HCT116 (cell line): Measurements from ENCODE around the gene USP8. TPM values are rescaled to one million over a fixed set of nuclear protein-coding genes. Genes with fewer than 3 reads are reported as not detected.

Source experiments
- ATAC-seq: fragments of 200-7000 bp; cut with Tn5 transposase; 2 replicates; pipeline ENCODE4 v1.9.1; 2020; ENCODE audit warnings: mild to moderate bottlenecking, moderate library complexity
- BruUV-seq: library from RNA; stranded (reverse); fragments of 400-500 nt; replicated peaks from 2 replicates; lab custom pipeline; 2021; lab: Mats Ljungman, UMichigan
- CTCF ChIA-PET: fragments of 300-600 bp; sonication (Branson Sonifier 250); formaldehyde crosslinking; loops from one replicate; lab custom pipeline; 2021; ENCODE audit warnings: antibody characterized with exemption; lab: Charles Lee
- POLR2A ChIA-PET: fragments of 300-600, 350-600 bp; sonication (Branson Sonifier 250); formaldehyde crosslinking; loops from one replicate; lab custom pipeline; 2021; ENCODE audit warnings: antibody characterized with exemption; lab: Charles Lee
- RAD21 ChIA-PET, 2 experiments: fragments of 300-600 bp; sonication (Branson Sonifier 250); formaldehyde crosslinking; loops; one replicate each; lab custom pipeline; 2023; ENCODE audit warnings: low total read pairs in 2 of 2; ENCODE audit not compliant: uncharacterized antibody in 2 of 2, unreplicated experiment in 2 of 2, low non-redundant PET in 1 of 2; lab: Charles Lee
- DNase-seq: peaks from one replicate; pipeline ENCODE4 v3.0.0-alpha.2; 2010; ENCODE audit warnings: low read depth, low spot score
- H2AFZ ChIP-seq: fragments of 200-600 bp; shearing (Covaris generic), sonication (generic); 2 replicates; pipeline ENCODE4 v1.6.1; 2017; ENCODE audit warnings: low read depth, mixed run types, mixed read lengths, antibody characterized with exemption, low read length; ENCODE audit not compliant: poor library complexity, severe bottlenecking
- H3K27ac ChIP-seq: 2 replicates; pipeline ENCODE4 v1.5.1; 2012; ENCODE audit warnings: low read depth, low read length
- H3K27me3 ChIP-seq: fragments of 200-600 bp; sonication (generic); 2 replicates; pipeline ENCODE4 v1.6.1; 2016; ENCODE audit warnings: mixed run types, low read length, mixed read lengths; ENCODE audit not compliant: insufficient read depth
- H3K36me3 ChIP-seq, 2 experiments: fragments of 200-500 bp in 1 of 2; fragments of 200-600 bp in 1 of 2; sonication (Bioruptor generic) in 1 of 2; sonication (generic) in 1 of 2; 2 replicates each; pipeline versions ENCODE4 v1.5.1 to v1.6.1; 2014 to 2016; ENCODE audit warnings: low read length in 2 of 2, inconsistent platforms in 1 of 2, mixed read lengths in 1 of 2, mixed run types in 1 of 2; ENCODE audit not compliant: insufficient read depth in 2 of 2, control insufficient read depth in 1 of 2
- H3K4me1 ChIP-seq, 2 experiments: fragments of 200-600 bp in 1 of 2; sonication (generic) in 1 of 2; 2 replicates each; pipeline versions ENCODE4 v1.5.1 to v1.6.1; 2012 to 2017; ENCODE audit warnings: low read length in 2 of 2, inconsistent platforms in 1 of 2, mild to moderate bottlenecking in 1 of 2, mixed read lengths in 1 of 2, mixed run types in 1 of 2, moderate library complexity in 1 of 2; ENCODE audit not compliant: insufficient read depth in 2 of 2, control insufficient read depth in 1 of 2
- H3K4me2 ChIP-seq: fragments of 200-600 bp; sonication (generic); 2 replicates; pipeline ENCODE4 v1.6.1; 2017; ENCODE audit warnings: mixed run types, low read length, mixed read lengths
- H3K4me3 ChIP-seq, 2 experiments: fragments of 200-600 bp in 1 of 2; sonication (generic) in 1 of 2; replicated peaks in 1 of 2; 2 replicates each; pipeline ENCODE4 v1.5.1; 2011 to 2016; ENCODE audit warnings: low read length in 2 of 2, control low read depth in 1 of 2, low read depth in 1 of 2, mild to moderate bottlenecking in 1 of 2, mixed read lengths in 1 of 2, mixed run types in 1 of 2
- H3K79me2 ChIP-seq: fragments of 200-600 bp; sonication (generic); 2 replicates; pipeline ENCODE4 v1.6.1; 2017; ENCODE audit warnings: mild to moderate bottlenecking, mixed run types, low read length, moderate library complexity, mixed read lengths; ENCODE audit not compliant: insufficient read depth
- H3K9ac ChIP-seq: fragments of 200-600 bp; sonication (generic); 2 replicates; pipeline ENCODE4 v1.6.1; 2016; ENCODE audit warnings: low read length, mixed read lengths
- H3K9me2 ChIP-seq: fragments of 200-600 bp; sonication (generic), shearing (Covaris generic); 2 replicates; pipeline ENCODE4 v1.6.1; 2017; ENCODE audit warnings: mixed run types, mild to moderate bottlenecking, moderate library complexity; ENCODE audit not compliant: insufficient read depth
- H3K9me3 ChIP-seq, 2 experiments: fragments of 200-500 bp in 1 of 2; fragments of 200-600 bp in 1 of 2; sonication (Bioruptor generic) in 1 of 2; sonication (generic) in 1 of 2; 2 replicates each; pipeline ENCODE4 v1.6.1; 2014 to 2017; ENCODE audit warnings: low read length in 2 of 2, mixed read lengths in 2 of 2, inconsistent platforms in 1 of 2, low read depth in 1 of 2, mild to moderate bottlenecking in 1 of 2, mixed run types in 1 of 2, moderate library complexity in 1 of 2; ENCODE audit not compliant: control insufficient read depth in 1 of 2, insufficient read depth in 1 of 2
- H4K20me1 ChIP-seq: fragments of 200-600 bp; sonication (generic), shearing (Covaris generic); 2 replicates; pipeline ENCODE4 v1.6.1; 2017; ENCODE audit warnings: mixed run types, mild to moderate bottlenecking, moderate library complexity; ENCODE audit not compliant: insufficient read depth
- ATF3 ChIP-seq: IDR thresholded peaks from 2 replicates; pipeline ENCODE4 v1.6.1; 2012
- EZH2 ChIP-seq: fragments of 200-600 bp; sonication (generic); IDR thresholded peaks from 2 replicates; pipeline ENCODE4 v1.6.1; 2017; ENCODE audit warnings: antibody characterized with exemption, mixed run types
- MAX ChIP-seq: IDR thresholded peaks from 2 replicates; pipeline ENCODE4 v1.6.1; 2012
- SIN3A ChIP-seq: IDR thresholded peaks from 2 replicates; pipeline ENCODE4 v1.6.1; 2012; ENCODE audit warnings: low read depth
- SRF ChIP-seq: IDR thresholded peaks from 2 replicates; pipeline ENCODE4 v1.6.1; 2012; ENCODE audit warnings: low read depth
- YY1 ChIP-seq: IDR thresholded peaks from 2 replicates; pipeline ENCODE4 v1.6.1; 2011; ENCODE audit warnings: low read length, low read depth, moderate library complexity, mild to moderate bottlenecking; ENCODE audit not compliant: insufficient replicate concordance; ENCODE audit errors: extremely low read depth
- intact Hi-C: fragments of 100-400 bp; cut with micrococcal nuclease; formaldehyde crosslinking; loops from 2 replicates; pipeline ENCODE4 v1.10.0; 2022
- total RNA-seq: library from RNA; stranded (reverse); gene quantifications from one replicate; pipeline ENCODE4 v1.2.1, GENCODE V29; 2021; ENCODE audit not compliant: unreplicated experiment

Gene USP8
- total RNA-seq, 1 experiment from 2014 or later = 67.9 TPM

GRCh38 chr15:50506121-50506520 lies 81.9 kb downstream of the USP8 start:
- ChIA-PET RAD21 (no interaction called here), CTCF (no interaction called here), POLR2A (no interaction called here)
- Histone ChIP-seq H3K4me1 (no peaks in the 10 kb centered on the region), H3K4me3 (no peak overlapping the region), H3K9me3 (no peaks in the 10 kb centered on the region), H2AFZ (no peak overlapping the region), H3K9ac (no peak overlapping the region), H4K20me1 (no peaks in the 10 kb centered on the region), H3K36me3 (peaks cover 0 to 4% of the 10 kb centered on the region in 2 experiments; a peak in 1 of 4 replicates), H3K27me3 (no peaks in the 10 kb centered on the region), H3K9me2 (no peaks in the 10 kb centered on the region), H3K4me2 (no peak overlapping the region), H3K27ac (no peak overlapping the region), H3K79me2 (no peaks in the 10 kb centered on the region)
- no TSS peak for BruUV-seq
- DNase-seq (no peak), ATAC-seq (no peak)
- intact Hi-C loops = no loop called here
- TF ChIP-seq MAX (no peak), SIN3A (no peak), SRF (no peak), ATF3 (no peak)

GRCh38 chr15:50513001-50513400 lies 88.8 kb downstream of the USP8 start:
- no peaks in the 10 kb centered on the region for H3K27me3 ChIP-seq
- no peak for TF ChIP-seq SRF
- TF ChIP-seq YY1 = no peak
- TF ChIP-seq EZH2 = no peak
- TF ChIP-seq SIN3A = no peak
- H3K4me2 ChIP-seq = no peak overlapping the region
- RAD21 ChIA-PET = no interaction called here
- H4K20me1 ChIP-seq = no peaks in the 10 kb centered on the region
- H3K9ac ChIP-seq = no peak overlapping the region
- POLR2A ChIA-PET = no interaction called here
- H3K4me3 ChIP-seq = no peak overlapping the region
- no peaks in the 10 kb centered on the region for H3K36me3 ChIP-seq
- no peak for DNase-seq
- H3K27ac ChIP-seq = no peak overlapping the region
- ATAC-seq = no peak
- no peaks in the 10 kb centered on the region for H3K79me2 ChIP-seq
- intact Hi-C loops = no loop called here
- no peaks in the 10 kb centered on the region for H3K9me2 ChIP-seq
- H2AFZ ChIP-seq = no peak overlapping the region
- CTCF ChIA-PET = no interaction called here
- H3K4me1 ChIP-seq = no peaks in the 10 kb centered on the region
- H3K9me3 ChIP-seq = no peaks in the 10 kb centered on the region
- no TSS peak for BruUV-seq
